VCaP (cell line): Measurements from ENCODE around the gene DAPK2.

ENCODE experiments used
- H3K27ac ChIP-seq: fragments of 450-650 bp; 2 replicates; pipeline ENCODE4 v1.5.1; 2017
- CTCF ChIP-seq: fragments of 450-650 bp; conservative IDR thresholded peaks from 2 replicates; pipeline ENCODE4 v1.5.1; 2017; ENCODE audit warnings: mild to moderate bottlenecking, moderate library complexity

The DAPK2 gene

GRCh38 chr15:63889831-63890230 lies 156.5 kb downstream of the DAPK2 start:
- TF ChIP-seq CTCF, result no peak
- H3K27ac ChIP-seq, result no peak overlapping the region

GRCh38 chr15:63888823-63889222 lies 157.5 kb downstream of the DAPK2 start:
- no peak for TF ChIP-seq CTCF
- H3K27ac ChIP-seq, result no peak overlapping the region

- H3K27ac ChIP-seq, result no peak overlapping the region
- no peak for TF ChIP-seq CTCF
Observed at GRCh38 chr15:63888146-63888545, 158.1 kb downstream of the DAPK2 start.

- H3K27ac ChIP-seq, result no peak overlapping the region
- TF ChIP-seq CTCF, result no peak
Observed at GRCh38 chr15:63887630-63888029, 158.7 kb downstream of the DAPK2 start.

GRCh38 chr15:63884953-63885352 lies 161.3 kb downstream of the DAPK2 start:
- H3K27ac ChIP-seq, result no peak overlapping the region
- TF ChIP-seq CTCF, result no peak

- no peak overlapping the region for H3K27ac ChIP-seq
- no peak for TF ChIP-seq CTCF
Observed at GRCh38 chr15:63881431-63881830, 164.9 kb downstream of the DAPK2 start.

- no peak for TF ChIP-seq CTCF
- H3K27ac ChIP-seq, result no peak overlapping the region
Observed at GRCh38 chr15:63880744-63881143, 165.5 kb downstream of the DAPK2 start.

- H3K27ac ChIP-seq, result no peak overlapping the region
- no peak for TF ChIP-seq CTCF
Observed at GRCh38 chr15:63879995-63880394, 166.3 kb downstream of the DAPK2 start.
